Stomach (tissue), 9 donors: ENCODE measurements around the gene LCK. TPM values are rescaled to one million over a fixed set of nuclear protein-coding genes. Genes with fewer than 3 reads are reported as not detected.

ENCODE experiments used
- DNase-seq, 2 donors: peaks; one replicate each; pipeline versions ENCODE4 v3.0.0 to v3.0.0-alpha.2; 2013 to 2019
- H3K27ac ChIP-seq, 5 donors: fragments of 200-600 bp in 4 of 5; sonication (generic) in 4 of 5; one replicate each; pipeline ENCODE4 v1.5.1; 2013 to 2019; ENCODE audit warnings: mild to moderate bottlenecking in 1 of 5, moderate library complexity in 1 of 5
- H3K27me3 ChIP-seq, 3 donors: fragments of 200-600 bp; sonication (generic); one replicate each; pipeline ENCODE4 v1.5.1; 2017 to 2019; ENCODE audit warnings: mixed run types in 1 of 3
- H3K36me3 ChIP-seq, 4 donors: fragments of 200-600 bp; sonication (generic); 1 replicate in 3 of 4; 2 replicates in 1 of 4; pipeline ENCODE4 v1.5.1; 2016 to 2019
- H3K4me1 ChIP-seq, 4 donors: fragments of 200-600 bp; sonication (generic); one replicate each; pipeline ENCODE4 v1.5.1; 2016 to 2019
- H3K4me3 ChIP-seq, 4 donors: fragments of 200-600 bp; sonication (generic) in 3 of 4; one replicate each; pipeline ENCODE4 v1.5.1; 2016 to 2019; ENCODE audit warnings: mild to moderate bottlenecking in 1 of 4
- H3K9me3 ChIP-seq, 4 donors: fragments of 200-600 bp; sonication (generic); one replicate each; pipeline ENCODE4 v1.5.1; 2016 to 2019
- EP300 ChIP-seq: sonication (generic); formaldehyde crosslinking; IDR thresholded peaks from one replicate; pipeline ENCODE4 v1.6.1; 2017; ENCODE audit warnings: antibody characterized with exemption
- POLR2A ChIP-seq, 4 donors: fragments of 450-650 bp; IDR thresholded peaks; one replicate each; pipeline ENCODE4 v1.6.1; 2016; ENCODE audit warnings: antibody characterized with exemption in 4 of 4, control low read depth in 2 of 4, mild to moderate bottlenecking in 1 of 4, moderate library complexity in 1 of 4
- POLR2AphosphoS5 ChIP-seq, 3 donors: sonication (generic); formaldehyde crosslinking; IDR thresholded peaks; one replicate each; pipeline ENCODE4 v1.6.1; 2016; ENCODE audit warnings: antibody characterized with exemption in 3 of 3
- WGBS, 5 donors: extraction: QIAGEN DNeasy Blood & Tissue Kit in 3 of 5; methylation state at CpG; one replicate each; pipeline versions ENCODE4 v1.1.5 to v1.1.7; 2013 to 2018; 5-methylcytosine and 5-hydroxymethylcytosine counted together
- intact Hi-C: fragments of 100-400 bp; cut with DNase I; formaldehyde crosslinking; loops from one replicate; pipeline ENCODE4 v1.15.1; 2023; ENCODE audit warnings: low total_unique reads
- polyA plus RNA-seq, 3 donors: library from polyadenylated mRNA; stranded (reverse); fragments of 200-250 nt; gene quantifications; one replicate each; pipeline ENCODE4 v1.2.3, GENCODE V29; 2013
- total RNA-seq, 5 donors: library from RNA; depleted of rRNA; stranded (reverse); fragments of >200 nt; gene quantifications; one replicate each; pipeline versions ENCODE4 v1.1.0 to v1.2.3, GENCODE V29; 2014 to 2016
- TF ChIP-seq, protein P1 (sequence below), 7 experiments: fragments of 450-650 bp in 4 of 7; fragments of 200-600 bp in 3 of 7; sonication (generic) in 3 of 7; IDR thresholded peaks; one replicate each; pipeline ENCODE4 v1.5.1; 2016 to 2019; ENCODE audit warnings: antibody characterized with exemption in 7 of 7, control low read depth in 2 of 7, mild to moderate bottlenecking in 1 of 7
- donor health status: healthy with polysubstance abuse.
- donor health status: Bipolar disorder and iron deficiency.
- donor health status: healthy.

Gene LCK
- total and polyA plus RNA-seq, 8 donors, result 0.58 to 6.4 (median 2.2) TPM

DNA sequence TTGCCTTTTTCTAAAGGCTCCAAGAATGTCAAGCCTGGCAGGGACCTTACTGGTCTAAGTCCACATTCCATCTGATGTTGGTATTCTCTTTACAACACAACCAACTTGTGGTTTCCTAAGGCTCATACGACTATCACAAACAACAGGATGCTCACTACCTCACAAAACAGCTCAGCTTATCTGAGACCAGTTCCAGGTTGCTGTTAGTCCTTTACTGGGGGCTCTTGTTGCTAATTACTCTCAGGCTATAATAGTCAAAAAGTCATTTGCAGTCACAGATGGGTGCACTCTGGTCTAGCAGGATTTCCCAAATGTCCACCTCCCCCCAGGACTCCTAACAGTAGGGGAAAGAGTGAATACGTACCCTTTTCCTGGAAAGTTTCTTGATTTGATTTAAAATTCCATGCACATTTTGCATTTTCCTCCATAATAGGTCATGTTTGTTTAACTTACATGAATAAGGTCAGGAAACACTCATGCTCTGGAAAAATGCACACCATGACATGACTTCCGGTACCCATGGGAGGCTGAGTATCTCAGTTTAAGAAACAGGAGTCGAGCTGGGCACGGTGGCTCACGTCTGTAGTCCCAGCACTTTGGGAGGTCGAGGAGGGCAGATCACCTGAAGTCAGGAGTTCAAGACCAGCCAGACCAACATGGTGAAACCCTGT is 16.0 kb downstream of the LCK start:
- intact Hi-C loops, result no loop called here

DNA sequence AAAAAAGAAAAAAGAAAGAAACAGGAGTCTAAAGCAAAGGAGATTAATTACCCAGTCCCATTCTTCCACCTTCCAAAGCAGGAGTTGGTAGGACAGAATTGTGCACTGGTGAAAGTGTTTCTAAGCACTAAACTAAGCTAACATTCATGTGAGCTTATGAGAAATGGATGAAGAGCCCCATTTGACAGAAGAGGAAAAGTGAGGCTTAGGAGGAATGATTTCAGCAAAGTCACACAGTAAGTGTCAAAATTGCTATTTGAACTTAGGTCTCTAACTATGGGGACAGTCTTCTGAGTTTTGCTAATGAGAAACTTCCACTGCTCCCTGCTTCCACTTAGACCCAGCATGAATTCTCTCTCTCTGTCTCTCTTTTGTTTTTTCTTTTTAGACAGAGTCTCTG is 18.7 kb downstream of the LCK start:
- TF ChIP-seq POLR2A (IDR thresholded peaks at IDR 0.05) (no peak), EP300 (no peak), POLR2AphosphoS5 (IDR thresholded peaks at IDR 0.05) (no peak)
- TF ChIP-seq, protein P1, sequence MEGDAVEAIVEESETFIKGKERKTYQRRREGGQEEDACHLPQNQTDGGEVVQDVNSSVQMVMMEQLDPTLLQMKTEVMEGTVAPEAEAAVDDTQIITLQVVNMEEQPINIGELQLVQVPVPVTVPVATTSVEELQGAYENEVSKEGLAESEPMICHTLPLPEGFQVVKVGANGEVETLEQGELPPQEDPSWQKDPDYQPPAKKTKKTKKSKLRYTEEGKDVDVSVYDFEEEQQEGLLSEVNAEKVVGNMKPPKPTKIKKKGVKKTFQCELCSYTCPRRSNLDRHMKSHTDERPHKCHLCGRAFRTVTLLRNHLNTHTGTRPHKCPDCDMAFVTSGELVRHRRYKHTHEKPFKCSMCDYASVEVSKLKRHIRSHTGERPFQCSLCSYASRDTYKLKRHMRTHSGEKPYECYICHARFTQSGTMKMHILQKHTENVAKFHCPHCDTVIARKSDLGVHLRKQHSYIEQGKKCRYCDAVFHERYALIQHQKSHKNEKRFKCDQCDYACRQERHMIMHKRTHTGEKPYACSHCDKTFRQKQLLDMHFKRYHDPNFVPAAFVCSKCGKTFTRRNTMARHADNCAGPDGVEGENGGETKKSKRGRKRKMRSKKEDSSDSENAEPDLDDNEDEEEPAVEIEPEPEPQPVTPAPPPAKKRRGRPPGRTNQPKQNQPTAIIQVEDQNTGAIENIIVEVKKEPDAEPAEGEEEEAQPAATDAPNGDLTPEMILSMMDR (IDR thresholded peaks at IDR 0.05), result no peak
- H3K36me3 ChIP-seq, result no peaks in the 10 kb centered on the region
- peaks cover 0 to 14% (median 0%) of the 10 kb centered on the region in 3 donors for H3K27me3 ChIP-seq
- no peaks in the 10 kb centered on the region for H3K9me3 ChIP-seq
- no peak for DNase-seq
- H3K4me3 ChIP-seq, result no peak overlapping the region
- H3K4me1 ChIP-seq, result peaks cover 0 to 19% (median 7%) of the 10 kb centered on the region in 4 donors
- intact Hi-C loops, result no loop called here
- no peak overlapping the region for H3K27ac ChIP-seq

More for the DNA sequence above, 16.0 kb downstream of the LCK start:
- Histone ChIP-seq H3K4me1 (peaks cover 0 to 11% (median 5%) of the 10 kb centered on the region in 4 donors), H3K9me3 (no peaks in the 10 kb centered on the region), H3K27me3 (no peaks in the 10 kb centered on the region), H3K27ac (peak overlapping the region in 1 of 5 donors; percentile 2), H3K36me3 (no peaks in the 10 kb centered on the region), H3K4me3 (no peak overlapping the region)
- no peak for DNase-seq
- TF ChIP-seq POLR2A (IDR thresholded peaks at IDR 0.05) (no peak), EP300 (no peak), POLR2AphosphoS5 (IDR thresholded peaks at IDR 0.05) (no peak)
- TF ChIP-seq, protein P1 (IDR thresholded peaks at IDR 0.05), result no peak
- WGBS, 5 donors, result 59 to 69% (median 61%) methylated on average over 7 of the region's 7 CpGs

DNA sequence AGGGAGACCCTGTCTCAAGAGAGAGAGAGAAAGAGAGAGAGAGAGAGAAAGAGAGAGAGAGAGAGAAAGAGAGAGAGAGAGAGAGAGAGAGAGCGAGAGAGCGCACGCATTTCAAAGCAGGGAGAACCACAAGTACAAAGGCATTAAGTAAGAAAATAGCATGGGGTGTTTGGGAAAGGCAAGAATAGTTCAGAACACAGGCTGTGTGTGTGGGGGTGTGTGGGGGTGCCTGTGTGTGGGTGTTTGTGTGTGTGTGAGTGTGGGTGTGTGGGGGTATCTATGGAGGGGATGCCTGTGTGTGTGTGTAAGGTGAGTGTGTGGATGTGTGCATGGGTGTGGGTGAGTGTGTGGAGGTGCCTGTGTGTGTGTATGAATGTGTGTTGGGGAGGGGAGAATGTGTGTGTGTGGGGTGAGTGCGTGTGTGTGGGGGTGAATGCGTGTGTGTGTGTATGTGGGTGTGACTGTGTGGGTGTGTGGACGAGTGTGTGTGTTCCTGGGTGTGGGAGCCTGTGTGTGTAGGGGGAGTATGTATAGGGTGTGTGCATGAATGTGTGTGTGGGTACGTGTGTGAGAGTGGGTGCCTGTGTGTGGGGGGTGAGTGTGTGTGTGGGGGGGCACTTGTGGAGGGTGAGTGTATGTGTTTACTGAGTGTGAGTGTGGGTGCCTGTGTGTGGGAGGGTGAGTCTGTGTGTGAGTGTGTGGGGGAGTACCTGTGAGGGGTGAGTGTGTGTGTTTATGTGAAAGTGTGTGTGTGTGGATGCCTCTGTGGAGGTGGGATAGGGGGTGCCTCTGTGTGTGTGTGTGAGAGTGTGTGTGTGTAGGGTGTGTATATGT is 21.7 kb downstream of the LCK start:
- no peak overlapping the region for H3K4me3 ChIP-seq
- peaks cover 0 to 34% (median 8%) of the 10 kb centered on the region in 3 donors for H3K27me3 ChIP-seq
- 61 to 72% (median 71%) methylated on average over 7 of the region's 7 CpGs for WGBS, 5 donors
- no peaks in the 10 kb centered on the region for H3K36me3 ChIP-seq
- peak in 1 of 2 donors; percentile 7 for DNase-seq
- intact Hi-C loops, result no loop called here
- no peak overlapping the region for H3K27ac ChIP-seq
- TF ChIP-seq POLR2AphosphoS5 (IDR thresholded peaks at IDR 0.05) (no peak), EP300 (no peak), POLR2A (IDR thresholded peaks at IDR 0.05) (no peak)
- TF ChIP-seq, protein P1 (IDR thresholded peaks at IDR 0.05), result no peak
- H3K4me1 ChIP-seq, result peaks cover 0 to 13% (median 6%) of the 10 kb centered on the region in 4 donors
- H3K9me3 ChIP-seq, result no peaks in the 10 kb centered on the region

DNA sequence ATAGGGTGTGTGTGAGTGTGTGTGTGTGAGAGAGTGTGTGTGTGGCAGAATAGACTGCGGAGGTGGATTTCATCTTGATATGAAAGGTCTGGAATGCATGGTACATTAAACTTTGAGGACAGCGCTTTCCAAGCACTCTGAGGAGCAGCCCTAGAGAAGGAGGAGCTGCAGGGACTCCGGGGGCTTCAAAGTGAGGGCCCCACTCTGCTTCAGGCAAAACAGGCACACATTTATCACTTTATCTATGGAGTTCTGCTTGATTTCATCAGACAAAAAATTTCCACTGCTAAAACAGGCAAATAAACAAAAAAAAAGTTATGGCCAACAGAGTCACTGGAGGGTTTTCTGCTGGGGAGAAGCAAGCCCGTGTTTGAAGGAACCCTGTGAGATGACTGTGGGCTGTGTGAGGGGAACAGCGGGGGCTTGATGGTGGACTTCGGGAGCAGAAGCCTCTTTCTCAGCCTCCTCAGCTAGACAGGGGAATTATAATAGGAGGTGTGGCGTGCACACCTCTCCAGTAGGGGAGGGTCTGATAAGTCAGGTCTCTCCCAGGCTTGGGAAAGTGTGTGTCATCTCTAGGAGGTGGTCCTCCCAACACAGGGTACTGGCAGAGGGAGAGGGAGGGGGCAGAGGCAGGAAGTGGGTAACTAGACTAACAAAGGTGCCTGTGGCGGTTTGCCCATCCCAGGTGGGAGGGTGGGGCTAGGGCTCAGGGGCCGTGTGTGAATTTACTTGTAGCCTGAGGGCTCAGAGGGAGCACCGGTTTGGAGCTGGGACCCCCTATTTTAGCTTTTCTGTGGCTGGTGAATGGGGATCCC is 22.5 kb downstream of the LCK start:
- peak; percentile 46 to 88 for DNase-seq
- TF ChIP-seq POLR2A (IDR thresholded peaks at IDR 0.05) (no peak), EP300 (no peak), POLR2AphosphoS5 (IDR thresholded peaks at IDR 0.05) (no peak)
- TF ChIP-seq, protein P1 (IDR thresholded peaks at IDR 0.05), result no peak
- intact Hi-C loops, result no loop called here
- Histone ChIP-seq H3K27me3 (peaks cover 0 to 34% (median 8%) of the 10 kb centered on the region in 3 donors), H3K4me1 (peaks cover 0 to 13% (median 6%) of the 10 kb centered on the region in 4 donors), H3K4me3 (no peak overlapping the region), H3K9me3 (no peaks in the 10 kb centered on the region), H3K27ac (no peak overlapping the region), H3K36me3 (no peaks in the 10 kb centered on the region)
- 15 to 29% (median 23%) methylated on average over 10 of the region's 10 CpGs for WGBS, 5 donors
